Transverse colon (tissue), 4 donors: Measurements from ENCODE around the gene ZNF184. TPM values are rescaled to one million over a fixed set of nuclear protein-coding genes. Genes with fewer than 3 reads are reported as not detected.

ENCODE experiments used
- DNase-seq: peaks from one replicate; pipeline ENCODE4 v3.0.0-alpha.2; 2019
- H3K27ac ChIP-seq, 4 donors: fragments of 200-600 bp; sonication (generic); 2 replicates each; pipeline ENCODE4 v1.5.1; 2016 to 2018; ENCODE audit warnings: inconsistent platforms in 4 of 4
- H3K27me3 ChIP-seq: fragments of 200-600 bp; sonication (generic); 2 replicates; pipeline ENCODE4 v1.5.1; 2017; ENCODE audit warnings: inconsistent platforms
- H3K36me3 ChIP-seq, 4 donors: fragments of 200-600 bp; sonication (generic); 2 replicates each; pipeline ENCODE4 v1.5.1; 2017 to 2019; ENCODE audit warnings: inconsistent platforms in 4 of 4
- H3K4me1 ChIP-seq, 4 donors: fragments of 200-600 bp; sonication (generic); 2 replicates each; pipeline ENCODE4 v1.5.1; 2017 to 2020; ENCODE audit warnings: inconsistent platforms in 4 of 4
- H3K4me3 ChIP-seq, 4 donors: fragments of 200-600 bp; sonication (generic); 1 replicate in 1 of 4; 2 replicates in 3 of 4; pipeline versions ENCODE4 v1.5.1 to v1.6.1; 2017 to 2019; ENCODE audit warnings: inconsistent platforms in 4 of 4
- H3K9me3 ChIP-seq, 2 donors: fragments of 200-600 bp; sonication (generic); 2 replicates each; pipeline ENCODE4 v1.5.1; 2017 to 2019; ENCODE audit warnings: inconsistent platforms in 2 of 2
- EP300 ChIP-seq: sonication (generic); formaldehyde crosslinking; IDR thresholded peaks from one replicate; pipeline ENCODE4 v1.6.1; 2017; ENCODE audit warnings: antibody characterized with exemption, low read depth
- POLR2A ChIP-seq: fragments of 450-650 bp; IDR thresholded peaks from one replicate; pipeline ENCODE4 v1.6.1; 2016; ENCODE audit warnings: antibody characterized with exemption, mild to moderate bottlenecking, moderate library complexity
- POLR2AphosphoS5 ChIP-seq, 3 donors: sonication (generic); formaldehyde crosslinking; IDR thresholded peaks; one replicate each; pipeline ENCODE4 v1.6.1; 2016; ENCODE audit warnings: antibody characterized with exemption in 3 of 3
- WGBS, 2 donors: methylation state at CpG; one replicate each; pipeline ENCODE4 v1.1.5; 2018; ENCODE audit warnings: low coverage in 1 of 2; 5-methylcytosine and 5-hydroxymethylcytosine counted together
- in situ Hi-C, 4 donors: fragments of 200-750 bp; cut with MboI; loops; one replicate each; pipeline versions ENCODE4 v1.15.0 to v1.15.1; 2017; ENCODE audit warnings: low sequenced_read_pairs in 3 of 4, low pct_ligation_motif_present in 1 of 4, low pct_unique_long_range_greater_than_20kb in 1 of 4
- intact Hi-C: fragments of 100-400 bp; cut with DNase I; formaldehyde crosslinking; loops from one replicate; pipeline ENCODE4 v1.15.1; 2023; ENCODE audit warnings: low total_unique reads
- total RNA-seq, 4 donors: library from RNA; depleted of rRNA; stranded (reverse); fragments of >200 nt; gene quantifications; one replicate each; pipeline ENCODE4 v1.1.0, GENCODE V29; 2016
- TF ChIP-seq, protein P1 (sequence below), 5 experiments: fragments of 200-600 bp in 3 of 5; fragments of 450-650 bp in 2 of 5; sonication (generic) in 3 of 5; IDR thresholded peaks; 1 replicate in 2 of 5; 2 replicates in 3 of 5; pipeline ENCODE4 v1.5.1; 2016 to 2017; ENCODE audit warnings: antibody characterized with exemption in 5 of 5, inconsistent platforms in 3 of 5, mild to moderate bottlenecking in 2 of 5, moderate library complexity in 1 of 5

Gene ZNF184
- total RNA-seq, 4 donors from 2014 or later = 2.8 to 9.7 (median 6.9) TPM

- TF ChIP-seq POLR2A = no peak
- TF ChIP-seq, protein P1, sequence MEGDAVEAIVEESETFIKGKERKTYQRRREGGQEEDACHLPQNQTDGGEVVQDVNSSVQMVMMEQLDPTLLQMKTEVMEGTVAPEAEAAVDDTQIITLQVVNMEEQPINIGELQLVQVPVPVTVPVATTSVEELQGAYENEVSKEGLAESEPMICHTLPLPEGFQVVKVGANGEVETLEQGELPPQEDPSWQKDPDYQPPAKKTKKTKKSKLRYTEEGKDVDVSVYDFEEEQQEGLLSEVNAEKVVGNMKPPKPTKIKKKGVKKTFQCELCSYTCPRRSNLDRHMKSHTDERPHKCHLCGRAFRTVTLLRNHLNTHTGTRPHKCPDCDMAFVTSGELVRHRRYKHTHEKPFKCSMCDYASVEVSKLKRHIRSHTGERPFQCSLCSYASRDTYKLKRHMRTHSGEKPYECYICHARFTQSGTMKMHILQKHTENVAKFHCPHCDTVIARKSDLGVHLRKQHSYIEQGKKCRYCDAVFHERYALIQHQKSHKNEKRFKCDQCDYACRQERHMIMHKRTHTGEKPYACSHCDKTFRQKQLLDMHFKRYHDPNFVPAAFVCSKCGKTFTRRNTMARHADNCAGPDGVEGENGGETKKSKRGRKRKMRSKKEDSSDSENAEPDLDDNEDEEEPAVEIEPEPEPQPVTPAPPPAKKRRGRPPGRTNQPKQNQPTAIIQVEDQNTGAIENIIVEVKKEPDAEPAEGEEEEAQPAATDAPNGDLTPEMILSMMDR (IDR thresholded peaks at IDR 0.05) = no peak
- TF ChIP-seq EP300 = no peak
- no peak for TF ChIP-seq POLR2AphosphoS5 (IDR thresholded peaks at IDR 0.05)
- in situ Hi-C loops (no loop called here), intact Hi-C loops (no loop called here)
- no peak for DNase-seq
- 77 to 83% methylated on average over 8 to 32 of the region's 32 CpGs for WGBS, 2 donors
- Histone ChIP-seq H3K27ac (no peak overlapping the region), H3K36me3 (no peaks in the 10 kb centered on the region), H3K4me1 (no peaks in the 10 kb centered on the region), H3K9me3 (peaks cover 0 to 3% of the 10 kb centered on the region in 2 donors), H3K4me3 (no peak overlapping the region), H3K27me3 (no peaks in the 10 kb centered on the region)
Observed at GRCh38 chr6:27422651-27423332, 50.1 kb downstream of the ZNF184 start.

GRCh38 chr6:27419363-27419762 lies 53.5 kb downstream of the ZNF184 start:
- no peaks in the 10 kb centered on the region for H3K27me3 ChIP-seq
- DNase-seq = no peak
- peaks cover 0 to 3% of the 10 kb centered on the region in 2 donors for H3K9me3 ChIP-seq
- H3K27ac ChIP-seq = no peak overlapping the region
- intact Hi-C loops = no loop called here
- H3K4me3 ChIP-seq = no peak overlapping the region
- TF ChIP-seq, protein P1 (IDR thresholded peaks at IDR 0.05) = no peak
- no peak for TF ChIP-seq POLR2AphosphoS5 (IDR thresholded peaks at IDR 0.05)
- no peak for TF ChIP-seq POLR2A
- no peak for TF ChIP-seq EP300
- H3K4me1 ChIP-seq = no peaks in the 10 kb centered on the region
- no peaks in the 10 kb centered on the region for H3K36me3 ChIP-seq
- in situ Hi-C loops = no loop called here

- in situ Hi-C loops = no loop called here
Observed at GRCh38 chr6:27415898-27416297, 57.0 kb downstream of the ZNF184 start.

GRCh38 chr6:27414996-27415395 lies 57.9 kb downstream of the ZNF184 start:
- H3K36me3 ChIP-seq = no peaks in the 10 kb centered on the region
- in situ Hi-C loops = no loop called here
- TF ChIP-seq EP300 (no peak), POLR2A (no peak), POLR2AphosphoS5 (IDR thresholded peaks at IDR 0.05) (no peak)
- TF ChIP-seq, protein P1 (IDR thresholded peaks at IDR 0.05) = no peak
- intact Hi-C loops = no loop called here
- H3K4me3 ChIP-seq = no peak overlapping the region
- H3K9me3 ChIP-seq = no peaks in the 10 kb centered on the region
- H3K27ac ChIP-seq = no peak overlapping the region
- no peak for DNase-seq
- WGBS, 2 donors = 87 to 89% methylated on average over 1 of the region's 1 CpG
- H3K4me1 ChIP-seq = no peaks in the 10 kb centered on the region
- no peaks in the 10 kb centered on the region for H3K27me3 ChIP-seq

More at GRCh38 chr6:27415898-27416297, 57.0 kb downstream of the ZNF184 start:
- no peak for DNase-seq
- Histone ChIP-seq H3K27ac (no peak overlapping the region), H3K27me3 (no peaks in the 10 kb centered on the region), H3K4me3 (no peak overlapping the region), H3K9me3 (no peaks in the 10 kb centered on the region), H3K36me3 (no peaks in the 10 kb centered on the region), H3K4me1 (no peaks in the 10 kb centered on the region)
- TF ChIP-seq, protein P1 (IDR thresholded peaks at IDR 0.05) = no peak
- TF ChIP-seq POLR2A = no peak
- TF ChIP-seq EP300 = no peak
- TF ChIP-seq POLR2AphosphoS5 (IDR thresholded peaks at IDR 0.05) = no peak
- WGBS, 2 donors = 75 to 82% methylated on average over 2 of the region's 2 CpGs
- intact Hi-C loops = no loop called here
